GM21423 (cell line): Measurements from ENCODE around the gene HOXD3.

Experiments
- ATAC-seq: cut with Tn5 transposase; IDR thresholded peaks from one replicate; pipeline ENCODE4 v1.9.1; 2021; ENCODE audit warnings: mild to moderate bottlenecking, moderate library complexity; ENCODE audit not compliant: unreplicated experiment

HOXD3 gene

GRCh38 chr2:176175709-176176607, 18.9 kb downstream of the HOXD3 start:
- ATAC-seq, result no peak

GRCh38 chr2:176177580-176178037, 20.5 kb downstream of the HOXD3 start:
- ATAC-seq, result no peak

GRCh38 chr2:176178038-176178756, 21.1 kb downstream of the HOXD3 start:
- no peak for ATAC-seq

- no peak for ATAC-seq
Observed at GRCh38 chr2:176178757-176179295, 21.7 kb downstream of the HOXD3 start.

GRCh38 chr2:176181551-176181950, 24.4 kb downstream of the HOXD3 start:
- ATAC-seq, result no peak

- no peak for ATAC-seq
Observed at GRCh38 chr2:176182671-176183070, 25.6 kb downstream of the HOXD3 start.

GRCh38 chr2:176184749-176185148, 27.6 kb downstream of the HOXD3 start:
- no peak for ATAC-seq

GRCh38 chr2:176186024-176186423, 28.9 kb downstream of the HOXD3 start:
- no peak for ATAC-seq

GRCh38 chr2:176187200-176187898, 30.2 kb downstream of the HOXD3 start:
- ATAC-seq, result no peak

- no peak for ATAC-seq
Observed at GRCh38 chr2:176187899-176188773, 31.0 kb downstream of the HOXD3 start, which contains the start of gene HOXD1. TSS of gene HOXD1 (plus strand) at chr2:176188668. CDS start at chr2:176188802, 134 bp downstream.

- no peak for ATAC-seq
Observed at GRCh38 chr2:176188774-176189680, 31.9 kb downstream of the HOXD3 start.

- no peak for ATAC-seq
Observed at GRCh38 chr2:176189681-176190641, 32.9 kb downstream of the HOXD3 start.

- ATAC-seq, result no peak
Observed at GRCh38 chr2:176192351-176192750, 35.2 kb downstream of the HOXD3 start.

GRCh38 chr2:176193048-176193447, 35.9 kb downstream of the HOXD3 start:
- no peak for ATAC-seq

- ATAC-seq, result no peak
Observed at GRCh38 chr2:176199902-176200301, 42.8 kb downstream of the HOXD3 start.

GRCh38 chr2:176200971-176201370, 43.9 kb downstream of the HOXD3 start:
- ATAC-seq, result no peak

GRCh38 chr2:176202491-176202890, 45.4 kb downstream of the HOXD3 start:
- no peak for ATAC-seq

GRCh38 chr2:176205126-176205525, 48.0 kb downstream of the HOXD3 start:
- ATAC-seq, result no peak
